Tibial artery (tissue), 4 donors: Measurements from ENCODE around the gene LHCGR.

Source experiments
- DNase-seq, 2 donors: peaks; one replicate each; pipeline ENCODE4 v3.0.0-alpha.2; 2019
- H3K27ac ChIP-seq, 2 donors: fragments of 200-600 bp; sonication (generic) in 1 of 2; 1 replicate in 1 of 2; 2 replicates in 1 of 2; pipeline ENCODE4 v1.5.1; 2018 to 2019; ENCODE audit warnings: mild to moderate bottlenecking in 1 of 2
- H3K27me3 ChIP-seq, 2 donors: fragments of 200-600 bp; sonication (generic) in 1 of 2; one replicate each; pipeline versions ENCODE4 v1.5.1 to v1.6.0; 2016 to 2019
- H3K36me3 ChIP-seq, 3 donors: fragments of 200-600 bp; sonication (generic) in 2 of 3; one replicate each; pipeline ENCODE4 v1.5.1; 2016 to 2019; ENCODE audit warnings: mild to moderate bottlenecking in 2 of 3
- H3K4me1 ChIP-seq, 4 donors: fragments of 200-600 bp; sonication (generic) in 2 of 4; 1 replicate in 3 of 4; 2 replicates in 1 of 4; pipeline ENCODE4 v1.5.1; 2016 to 2019
- H3K4me3 ChIP-seq, 2 donors: fragments of 200-600 bp; sonication (generic) in 1 of 2; 1 replicate in 1 of 2; 2 replicates in 1 of 2; pipeline ENCODE4 v1.5.1; 2018 to 2019; ENCODE audit warnings: mild to moderate bottlenecking in 2 of 2
- H3K9me3 ChIP-seq, 3 donors: fragments of 200-600 bp; sonication (generic) in 1 of 3; one replicate each; pipeline ENCODE4 v1.5.1; 2016 to 2019
- intact Hi-C: fragments of 100-400 bp; cut with DNase I; formaldehyde crosslinking; loops from one replicate; pipeline ENCODE4 v1.15.0; 2023; ENCODE audit warnings: low total_unique reads
- TF ChIP-seq, protein P1 (sequence below), 2 experiments: fragments of 200-600 bp in 1 of 2; fragments of 450-650 bp in 1 of 2; IDR thresholded peaks; one replicate each; pipeline ENCODE4 v1.5.1; 2017 to 2019; ENCODE audit warnings: antibody characterized with exemption in 2 of 2, mild to moderate bottlenecking in 1 of 2, moderate library complexity in 1 of 2

LHCGR gene

DNA sequence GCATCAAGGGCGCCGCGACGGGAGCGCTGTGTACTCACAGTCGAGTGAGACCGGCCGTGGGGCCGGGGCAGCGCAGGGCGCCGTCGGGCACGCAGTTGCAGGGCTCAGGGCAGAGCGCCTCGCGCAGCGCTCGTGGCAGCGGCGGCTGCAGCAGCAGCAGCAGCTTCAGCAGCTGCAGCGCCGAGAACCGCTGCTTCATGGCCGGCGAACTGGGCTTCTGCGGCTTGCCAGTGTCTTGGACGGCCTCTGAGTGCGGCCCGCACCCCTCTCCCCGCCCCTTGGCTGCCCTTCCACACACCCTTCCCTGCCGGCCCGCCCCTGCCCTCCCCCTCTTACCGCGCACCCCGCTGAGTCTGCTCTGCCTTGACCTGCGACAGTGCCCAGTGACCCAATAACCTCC lies at the start of gene LHCGR:
TSS of gene LHCGR (minus strand) at position 252 of the 400 bp plus-strand sequence. CDS start at position 199, 53 bp downstream.
- Histone ChIP-seq H3K27ac (no peak within 1 kb of the TSS), H3K4me3 (no peak within 1 kb of the TSS), H3K9me3 (no peaks in the 10 kb centered on the region), H3K36me3 (no peaks in the 10 kb centered on the region), H3K4me1 (peaks cover 0 to 5% (median 0%) of the 10 kb centered on the region in 4 donors), H3K27me3 (peaks cover 0 to 14% of the 10 kb centered on the region in 2 donors)
- TF ChIP-seq, protein P1, sequence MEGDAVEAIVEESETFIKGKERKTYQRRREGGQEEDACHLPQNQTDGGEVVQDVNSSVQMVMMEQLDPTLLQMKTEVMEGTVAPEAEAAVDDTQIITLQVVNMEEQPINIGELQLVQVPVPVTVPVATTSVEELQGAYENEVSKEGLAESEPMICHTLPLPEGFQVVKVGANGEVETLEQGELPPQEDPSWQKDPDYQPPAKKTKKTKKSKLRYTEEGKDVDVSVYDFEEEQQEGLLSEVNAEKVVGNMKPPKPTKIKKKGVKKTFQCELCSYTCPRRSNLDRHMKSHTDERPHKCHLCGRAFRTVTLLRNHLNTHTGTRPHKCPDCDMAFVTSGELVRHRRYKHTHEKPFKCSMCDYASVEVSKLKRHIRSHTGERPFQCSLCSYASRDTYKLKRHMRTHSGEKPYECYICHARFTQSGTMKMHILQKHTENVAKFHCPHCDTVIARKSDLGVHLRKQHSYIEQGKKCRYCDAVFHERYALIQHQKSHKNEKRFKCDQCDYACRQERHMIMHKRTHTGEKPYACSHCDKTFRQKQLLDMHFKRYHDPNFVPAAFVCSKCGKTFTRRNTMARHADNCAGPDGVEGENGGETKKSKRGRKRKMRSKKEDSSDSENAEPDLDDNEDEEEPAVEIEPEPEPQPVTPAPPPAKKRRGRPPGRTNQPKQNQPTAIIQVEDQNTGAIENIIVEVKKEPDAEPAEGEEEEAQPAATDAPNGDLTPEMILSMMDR (IDR thresholded peaks at IDR 0.05), result no peak
- intact Hi-C loops, result no loop called here
- DNase-seq, result no peak

DNA sequence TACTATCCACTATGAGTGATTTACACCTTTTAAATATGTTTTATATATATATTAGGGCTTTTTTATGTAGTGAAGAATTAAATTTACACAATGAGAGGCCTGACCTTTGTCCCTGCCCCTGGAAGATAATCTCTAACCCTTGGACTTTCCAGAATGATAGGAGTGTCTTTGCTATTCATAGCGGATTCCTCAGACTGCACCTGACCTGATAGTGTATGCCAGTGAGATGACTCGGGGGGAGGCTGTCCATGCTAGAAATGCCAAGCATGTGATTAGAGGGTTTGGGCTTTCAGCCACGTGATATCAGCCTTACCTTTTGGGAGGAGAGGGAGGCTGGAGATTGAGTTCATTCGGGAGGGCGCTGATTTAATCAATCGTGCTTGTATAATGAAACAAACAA lies 44.1 kb upstream of the LHCGR start:
- Histone ChIP-seq H3K4me1 (no peaks in the 10 kb centered on the region), H3K27me3 (no peaks in the 10 kb centered on the region), H3K36me3 (no peaks in the 10 kb centered on the region), H3K9me3 (no peaks in the 10 kb centered on the region), H3K27ac (no peak overlapping the region), H3K4me3 (no peak overlapping the region)
- DNase-seq, result no peak
- intact Hi-C loops, result no loop called here
- TF ChIP-seq, protein P1 (IDR thresholded peaks at IDR 0.05), result no peak

DNA sequence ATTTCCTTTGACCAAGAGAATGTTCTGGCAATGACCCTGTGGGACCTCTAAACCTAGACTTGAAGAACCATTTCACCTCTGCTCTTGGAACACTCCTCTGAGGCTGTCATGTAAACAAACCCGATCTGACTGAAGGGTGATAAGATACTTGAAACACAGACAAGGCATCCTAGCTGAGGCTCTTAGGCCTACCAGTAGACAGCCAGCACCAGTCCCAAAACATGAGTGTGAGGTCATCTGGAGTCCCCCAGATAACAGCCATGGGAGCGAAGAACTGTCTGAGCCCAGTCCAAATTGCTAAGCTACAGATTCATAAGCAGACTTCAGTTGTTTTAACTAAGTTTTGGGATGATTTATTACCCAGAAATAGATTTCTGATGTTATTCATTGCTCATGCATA lies 39.5 kb upstream of the LHCGR start:
- no peak for DNase-seq
- intact Hi-C loops, result no loop called here

DNA sequence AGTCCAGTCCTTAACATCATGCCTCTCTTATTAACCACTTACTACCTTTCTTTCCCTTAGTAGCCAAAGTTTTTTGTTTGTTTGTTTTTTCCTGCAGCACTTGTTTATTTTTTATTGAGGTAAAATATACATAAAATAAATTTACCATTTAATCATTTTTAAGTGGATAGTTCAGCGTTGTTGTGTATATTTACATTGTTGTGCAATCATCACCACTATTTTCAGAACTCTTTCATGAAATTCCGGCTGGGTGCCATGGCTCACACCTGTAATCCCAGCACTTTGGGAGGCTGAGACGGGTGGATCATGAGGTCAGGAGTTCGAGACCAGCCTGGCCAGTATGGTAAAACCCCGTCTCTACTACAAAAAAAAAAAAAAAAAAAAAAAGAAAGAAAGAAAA lies 38.1 kb upstream of the LHCGR start:
- intact Hi-C loops, result no loop called here

More for the DNA sequence above, 39.5 kb upstream of the LHCGR start:
- Histone ChIP-seq H3K4me1 (no peaks in the 10 kb centered on the region), H3K9me3 (no peaks in the 10 kb centered on the region), H3K4me3 (no peak overlapping the region), H3K27me3 (no peaks in the 10 kb centered on the region), H3K36me3 (no peaks in the 10 kb centered on the region), H3K27ac (no peak overlapping the region)
- TF ChIP-seq, protein P1 (IDR thresholded peaks at IDR 0.05), result no peak

DNA sequence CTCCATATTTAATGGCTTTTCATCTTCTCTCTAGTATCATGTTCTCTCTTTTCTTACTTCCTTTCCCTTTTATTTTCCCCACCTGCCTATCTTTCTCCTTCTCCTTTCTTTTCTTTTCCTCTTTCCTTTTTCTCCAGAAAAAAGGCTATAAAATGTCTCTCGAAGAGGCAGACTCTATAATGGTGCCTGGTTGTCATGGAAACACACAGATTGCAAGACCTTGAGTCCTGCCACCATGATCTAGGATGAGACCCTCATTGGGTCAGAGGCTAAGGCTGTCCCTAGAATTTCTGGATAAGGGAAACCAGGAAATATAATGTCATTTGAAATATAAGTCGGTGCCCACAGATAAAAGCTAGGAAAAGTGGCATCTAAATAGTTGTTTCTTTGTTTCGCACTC lies 36.5 kb upstream of the LHCGR start:
- TF ChIP-seq, protein P1 (IDR thresholded peaks at IDR 0.05), result no peak
- Histone ChIP-seq H3K9me3 (no peaks in the 10 kb centered on the region), H3K27ac (no peak overlapping the region), H3K4me3 (no peak overlapping the region), H3K36me3 (no peaks in the 10 kb centered on the region), H3K27me3 (no peaks in the 10 kb centered on the region), H3K4me1 (no peaks in the 10 kb centered on the region)
- no peak for DNase-seq
- intact Hi-C loops, result no loop called here

More for the DNA sequence above, 38.1 kb upstream of the LHCGR start:
- H3K36me3 ChIP-seq, result no peaks in the 10 kb centered on the region
- no peaks in the 10 kb centered on the region for H3K4me1 ChIP-seq
- H3K9me3 ChIP-seq, result no peaks in the 10 kb centered on the region
- no peak overlapping the region for H3K27ac ChIP-seq
- H3K4me3 ChIP-seq, result no peak overlapping the region
- no peak for DNase-seq
- TF ChIP-seq, protein P1 (IDR thresholded peaks at IDR 0.05), result no peak
- H3K27me3 ChIP-seq, result no peaks in the 10 kb centered on the region
